Fibroblast of villous mesenchyme (primary cell): ENCODE measurements around the gene PRPF31. TPM values are rescaled to one million over a fixed set of nuclear protein-coding genes. Genes with fewer than 3 reads are reported as not detected.
"Not testable (repeated sequence)": the region's sequence is repeated elsewhere in the genome, so short reads cannot be mapped to it uniquely, and the experiment has no call there.

Experiments used
- DNase-seq: peaks from one replicate; pipeline ENCODE4 v3.0.0-alpha.2; 2010; ENCODE audit warnings: low read depth
- H3K4me3 ChIP-seq: 2 replicates; pipeline ENCODE4 v1.5.1; 2011; ENCODE audit warnings: low read depth, mild to moderate bottlenecking, low read length
- total RNA-seq: library from RNA; depleted of rRNA; stranded (reverse); fragments of >200 nt; gene quantifications from 2 replicates; pipeline ENCODE4 v1.2.3, GENCODE V29; 2012
- TF ChIP-seq, protein P1 (sequence below): IDR thresholded peaks from 2 replicates; pipeline ENCODE4 v1.5.1; 2012; ENCODE audit warnings: low read depth, mild to moderate bottlenecking, low read length; ENCODE audit not compliant: insufficient read depth

Gene PRPF31
- total RNA-seq, 1 donor: 41.5 TPM

DNA sequence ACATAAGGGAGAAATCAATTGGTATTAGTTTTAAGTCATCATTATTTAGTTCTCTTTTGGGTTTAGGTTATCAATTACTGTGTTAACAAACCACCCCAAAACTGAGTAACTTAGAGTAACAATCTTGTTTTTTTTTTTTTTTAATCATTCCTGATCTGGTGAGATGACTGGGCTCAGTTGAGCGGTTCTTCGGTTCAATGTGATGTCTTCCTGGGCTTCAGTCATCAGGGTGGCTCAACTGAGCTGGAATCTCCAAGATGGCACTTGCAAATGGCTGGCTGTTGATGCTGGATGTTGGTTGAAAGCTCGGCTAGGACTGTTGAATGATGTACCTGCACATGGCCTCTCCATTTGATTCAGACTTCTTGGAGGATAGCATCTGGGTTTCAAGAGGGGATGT is 31.1 kb upstream of the PRPF31 start:
- no peak for DNase-seq
- TF ChIP-seq, protein P1, sequence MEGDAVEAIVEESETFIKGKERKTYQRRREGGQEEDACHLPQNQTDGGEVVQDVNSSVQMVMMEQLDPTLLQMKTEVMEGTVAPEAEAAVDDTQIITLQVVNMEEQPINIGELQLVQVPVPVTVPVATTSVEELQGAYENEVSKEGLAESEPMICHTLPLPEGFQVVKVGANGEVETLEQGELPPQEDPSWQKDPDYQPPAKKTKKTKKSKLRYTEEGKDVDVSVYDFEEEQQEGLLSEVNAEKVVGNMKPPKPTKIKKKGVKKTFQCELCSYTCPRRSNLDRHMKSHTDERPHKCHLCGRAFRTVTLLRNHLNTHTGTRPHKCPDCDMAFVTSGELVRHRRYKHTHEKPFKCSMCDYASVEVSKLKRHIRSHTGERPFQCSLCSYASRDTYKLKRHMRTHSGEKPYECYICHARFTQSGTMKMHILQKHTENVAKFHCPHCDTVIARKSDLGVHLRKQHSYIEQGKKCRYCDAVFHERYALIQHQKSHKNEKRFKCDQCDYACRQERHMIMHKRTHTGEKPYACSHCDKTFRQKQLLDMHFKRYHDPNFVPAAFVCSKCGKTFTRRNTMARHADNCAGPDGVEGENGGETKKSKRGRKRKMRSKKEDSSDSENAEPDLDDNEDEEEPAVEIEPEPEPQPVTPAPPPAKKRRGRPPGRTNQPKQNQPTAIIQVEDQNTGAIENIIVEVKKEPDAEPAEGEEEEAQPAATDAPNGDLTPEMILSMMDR: no peak
- no peak overlapping the region for H3K4me3 ChIP-seq

DNA sequence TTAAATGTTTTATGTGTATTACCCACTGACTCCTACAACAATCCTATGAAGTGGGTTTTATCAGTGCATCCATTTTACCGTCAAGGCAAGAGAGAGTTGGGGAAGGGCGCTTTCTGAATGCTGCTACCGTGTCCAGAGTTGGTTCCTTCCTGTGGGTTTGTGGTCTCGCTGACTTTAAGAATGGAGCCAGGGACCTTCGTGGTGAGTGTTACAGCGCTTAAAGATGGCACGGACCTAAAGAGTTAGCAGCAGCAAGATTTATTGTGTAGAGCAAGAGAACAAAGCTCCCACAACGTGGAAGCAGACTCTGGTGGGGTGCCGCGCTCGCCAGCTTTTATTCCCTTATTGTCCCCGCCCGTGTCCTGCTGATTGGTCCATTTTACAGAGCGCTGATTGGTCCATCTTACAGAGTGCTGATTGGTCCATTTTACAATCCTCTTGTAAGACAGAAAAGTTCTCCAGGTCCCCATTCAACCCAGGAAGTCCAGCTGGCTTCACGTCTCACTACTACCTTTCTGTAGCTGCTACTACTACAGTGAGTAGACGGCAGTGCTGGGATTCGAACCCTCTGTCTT is 21.0 kb upstream of the PRPF31 start:
- no peak for DNase-seq
- TF ChIP-seq, protein P1: no peak
- H3K4me3 ChIP-seq: no peak overlapping the region

DNA sequence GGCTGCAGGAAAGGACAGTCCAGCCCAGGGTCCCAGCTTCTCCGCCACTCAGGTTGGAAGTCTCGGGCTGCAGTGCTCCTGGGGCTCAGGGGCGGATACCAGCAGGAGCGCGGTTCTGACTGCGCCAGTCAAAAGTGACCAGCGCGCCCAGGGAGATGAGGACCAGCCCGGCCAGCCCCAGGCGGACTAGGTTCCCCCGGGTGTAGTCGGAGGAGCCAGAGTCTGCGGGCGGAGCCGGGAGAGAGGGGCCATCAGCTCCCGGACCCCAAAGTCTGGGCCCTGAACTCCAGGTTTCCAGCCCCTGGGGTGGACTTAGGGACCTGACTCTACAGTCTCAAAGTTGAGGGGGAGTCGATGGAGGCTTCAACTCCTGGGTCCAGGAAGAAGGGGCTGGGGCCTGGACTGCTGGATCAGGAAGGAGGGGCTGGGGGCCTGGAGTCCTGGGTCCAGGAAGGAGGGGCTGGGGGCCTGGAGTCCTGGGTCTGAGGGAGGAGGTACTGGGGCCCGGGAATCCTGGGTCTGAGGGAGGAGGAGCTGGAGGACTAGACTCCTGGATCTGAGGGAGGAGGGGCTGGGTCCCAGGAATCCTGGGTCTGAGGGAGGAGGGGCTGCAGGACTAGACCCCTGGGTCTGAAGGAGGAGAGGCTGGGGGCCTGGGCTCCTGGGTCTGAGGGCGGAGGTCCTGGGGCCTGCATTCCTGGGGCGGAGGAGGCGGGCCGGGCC is 20.3 kb upstream of the PRPF31 start:
- no peak for DNase-seq
- peak overlapping the region; percentile 42 for H3K4me3 ChIP-seq
- TF ChIP-seq, protein P1: no peak

DNA sequence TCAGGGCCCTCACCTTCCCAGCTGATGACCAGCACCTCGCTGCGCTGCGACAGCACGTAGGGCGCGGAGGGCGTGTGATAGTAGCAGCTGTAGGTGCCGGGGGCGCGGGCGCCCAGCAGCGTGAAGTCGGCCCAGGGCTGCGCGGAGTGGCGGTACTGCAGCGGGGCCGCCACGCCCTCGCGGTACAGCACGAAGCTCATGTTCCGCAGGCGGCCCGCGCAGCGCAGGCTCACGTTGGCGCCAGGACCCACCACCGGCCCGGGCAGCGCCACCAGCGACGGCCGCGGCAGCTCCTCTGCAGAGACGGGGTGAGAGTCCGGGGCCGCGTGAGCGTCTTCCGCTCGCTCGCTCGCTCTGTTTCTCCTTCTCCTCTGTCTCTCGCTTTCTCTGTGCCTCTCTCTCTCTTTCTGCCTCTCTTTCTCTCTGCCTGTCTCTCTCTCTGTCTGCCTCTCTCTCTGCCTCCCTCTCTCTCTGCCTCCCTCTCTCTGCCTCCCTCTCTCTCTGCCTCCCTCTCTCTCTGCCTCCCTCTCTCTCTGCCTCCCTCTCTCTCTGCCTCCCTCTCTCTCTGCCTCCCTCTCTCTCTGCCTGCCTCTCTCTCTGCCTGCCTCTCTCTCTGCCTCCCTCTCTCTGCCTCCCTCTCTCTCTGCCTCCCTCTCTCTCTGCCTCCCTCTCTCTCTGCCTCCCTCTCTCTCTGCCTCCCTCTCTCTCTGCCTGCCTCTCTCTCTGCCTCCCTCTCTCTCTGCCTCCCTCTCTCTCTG is 19.5 kb upstream of the PRPF31 start:
- peak; percentile 47 for DNase-seq
- peak overlapping the region; percentile 42 for H3K4me3 ChIP-seq

DNA sequence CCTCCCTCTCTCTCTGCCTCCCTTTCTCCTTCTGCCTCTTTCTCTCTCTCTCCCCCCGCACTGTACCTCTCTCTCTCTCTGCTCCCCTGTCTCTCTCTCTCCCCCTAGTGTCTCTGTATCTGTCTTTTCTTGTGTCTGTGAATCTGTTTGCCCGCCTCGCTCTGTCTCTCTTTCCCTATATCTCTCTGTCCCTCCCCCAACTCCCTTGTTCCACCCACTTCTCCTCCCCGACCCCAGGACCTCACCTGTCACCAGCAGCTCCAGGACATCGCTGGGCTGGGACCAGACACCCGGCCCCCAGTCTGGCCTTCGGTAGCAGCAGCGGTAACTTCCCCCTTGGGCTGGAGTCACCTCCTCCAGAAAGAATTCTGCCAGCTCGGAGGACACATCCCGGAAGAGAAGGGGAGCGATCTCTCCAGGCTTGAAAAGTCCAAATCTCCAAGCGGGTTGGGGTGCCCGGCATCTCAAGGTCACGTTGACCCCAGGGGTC is 18.9 kb upstream of the PRPF31 start:
- peak; percentile 39 for DNase-seq
- peak overlapping the region; percentile 42 for H3K4me3 ChIP-seq
- TF ChIP-seq, protein P1: peak; percentile 42

DNA sequence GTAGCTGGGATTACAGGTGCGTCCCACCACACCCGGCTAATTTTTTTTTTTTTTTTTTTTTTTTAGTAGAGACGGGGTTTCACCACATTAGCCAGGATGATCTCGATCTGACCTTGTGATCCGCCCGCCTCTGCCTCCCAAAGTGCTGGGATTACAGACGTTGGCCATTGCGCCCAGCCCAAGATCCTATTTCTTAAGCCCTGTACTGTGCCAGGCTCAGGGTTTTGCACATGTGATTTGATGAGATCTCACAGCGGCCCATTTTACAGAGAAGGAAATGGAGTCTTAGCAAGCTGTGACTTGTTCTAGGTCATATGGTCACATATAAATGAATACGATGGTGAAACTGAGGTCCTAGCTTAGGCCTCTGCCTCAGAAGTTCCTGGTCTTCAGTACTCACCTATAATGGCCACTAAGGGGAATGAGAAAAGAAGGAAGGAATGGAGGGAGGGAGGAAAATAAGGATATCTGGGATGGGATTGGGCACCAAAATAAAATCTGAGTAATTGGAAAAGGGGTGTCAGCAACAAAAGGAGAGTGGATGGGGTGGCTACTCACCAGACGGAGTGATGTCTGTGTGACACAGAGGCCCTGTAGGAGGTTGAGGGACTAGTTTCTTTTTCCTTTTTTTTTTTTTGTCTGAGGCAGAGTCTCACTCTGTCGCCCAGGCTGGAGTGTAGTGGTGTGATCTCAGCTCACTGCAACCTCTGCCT is 16.2 kb upstream of the PRPF31 start:
- DNase-seq: no peak
- no peak overlapping the region for H3K4me3 ChIP-seq
- TF ChIP-seq, protein P1: no peak

DNA sequence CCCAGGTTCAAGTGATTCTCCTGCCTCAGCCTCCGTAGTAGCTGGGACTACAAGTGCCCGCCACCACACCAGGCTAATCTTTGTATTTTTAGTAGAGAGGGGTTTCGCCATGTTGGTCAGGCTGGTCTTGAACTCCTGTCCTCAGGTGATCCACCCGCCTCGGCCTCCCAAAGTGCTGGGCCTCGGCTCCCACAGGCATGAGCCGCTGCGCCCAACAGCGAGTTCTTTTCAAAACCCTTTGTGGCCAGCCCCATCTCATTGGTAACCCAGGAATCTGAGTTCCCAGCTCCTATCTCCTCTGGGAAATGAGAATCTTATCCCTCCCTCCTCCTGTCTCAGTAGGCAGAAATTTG is 15.7 kb upstream of the PRPF31 start:
- DNase-seq, H3K4me3 ChIP-seq: not testable (repeated sequence)
